MM.1S (cell line): Measurements from ENCODE around the gene SPATA21.

Experiments
- EZH2 ChIP-seq: fragments of 300-600 bp; sonication (generic); optimal IDR thresholded peaks from 2 replicates; pipeline ENCODE3; 2017; ENCODE audit warnings: low read depth, mild to moderate bottlenecking, antibody characterized with exemption, low read length, mixed read lengths
- EZH2phosphoT487 ChIP-seq: fragments of 300-600 bp; sonication (generic); IDR thresholded peaks from 2 replicates; pipeline ENCODE4 v1.6.1; 2018; ENCODE audit warnings: antibody characterized with exemption, low read length
- TF ChIP-seq, protein P1 (sequence below): fragments of 300-600 bp; sonication (generic); IDR thresholded peaks from 2 replicates; pipeline ENCODE4 v1.5.1; 2016; ENCODE audit warnings: antibody characterized with exemption, low read length, mixed read lengths

DNA sequence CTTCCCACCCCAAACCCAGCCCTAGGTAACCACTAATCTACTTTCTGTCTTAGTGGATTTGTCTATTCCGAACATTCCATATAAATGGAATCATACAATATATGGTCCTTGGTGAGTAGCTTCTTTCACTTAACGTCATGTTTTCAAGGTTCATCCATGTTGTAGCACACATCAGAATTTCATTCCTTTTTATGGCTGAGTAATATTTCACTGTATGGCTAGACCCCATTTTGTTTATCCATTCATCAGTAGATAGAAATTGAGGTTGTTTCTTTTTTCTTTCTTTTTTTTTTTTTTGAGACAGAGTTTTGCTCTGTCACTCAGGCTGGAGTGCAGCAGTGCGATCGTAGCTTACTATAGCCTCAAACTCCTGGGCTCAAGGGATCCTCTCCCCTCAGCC, 3.2 kb downstream of the SPATA21 start:
- TF ChIP-seq, protein P1, sequence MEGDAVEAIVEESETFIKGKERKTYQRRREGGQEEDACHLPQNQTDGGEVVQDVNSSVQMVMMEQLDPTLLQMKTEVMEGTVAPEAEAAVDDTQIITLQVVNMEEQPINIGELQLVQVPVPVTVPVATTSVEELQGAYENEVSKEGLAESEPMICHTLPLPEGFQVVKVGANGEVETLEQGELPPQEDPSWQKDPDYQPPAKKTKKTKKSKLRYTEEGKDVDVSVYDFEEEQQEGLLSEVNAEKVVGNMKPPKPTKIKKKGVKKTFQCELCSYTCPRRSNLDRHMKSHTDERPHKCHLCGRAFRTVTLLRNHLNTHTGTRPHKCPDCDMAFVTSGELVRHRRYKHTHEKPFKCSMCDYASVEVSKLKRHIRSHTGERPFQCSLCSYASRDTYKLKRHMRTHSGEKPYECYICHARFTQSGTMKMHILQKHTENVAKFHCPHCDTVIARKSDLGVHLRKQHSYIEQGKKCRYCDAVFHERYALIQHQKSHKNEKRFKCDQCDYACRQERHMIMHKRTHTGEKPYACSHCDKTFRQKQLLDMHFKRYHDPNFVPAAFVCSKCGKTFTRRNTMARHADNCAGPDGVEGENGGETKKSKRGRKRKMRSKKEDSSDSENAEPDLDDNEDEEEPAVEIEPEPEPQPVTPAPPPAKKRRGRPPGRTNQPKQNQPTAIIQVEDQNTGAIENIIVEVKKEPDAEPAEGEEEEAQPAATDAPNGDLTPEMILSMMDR: no peak
- TF ChIP-seq EZH2 (no peak), EZH2phosphoT487 (no peak)
